ELF-1 (cell line): ENCODE measurements around the gene PLCL2.
A peak's percentile ranks its signal among the peaks of the same experiment; 100 is the strongest.
"Not testable (repeated sequence)": the region's sequence is repeated elsewhere in the genome, so short reads cannot be mapped to it uniquely, and the experiment has no call there.

Experiments used
- DNase-seq: peaks from one replicate; pipeline ENCODE4 v3.0.0-alpha.2; 2016; ENCODE audit warnings: low read depth, low spot score

Gene PLCL2

DNA sequence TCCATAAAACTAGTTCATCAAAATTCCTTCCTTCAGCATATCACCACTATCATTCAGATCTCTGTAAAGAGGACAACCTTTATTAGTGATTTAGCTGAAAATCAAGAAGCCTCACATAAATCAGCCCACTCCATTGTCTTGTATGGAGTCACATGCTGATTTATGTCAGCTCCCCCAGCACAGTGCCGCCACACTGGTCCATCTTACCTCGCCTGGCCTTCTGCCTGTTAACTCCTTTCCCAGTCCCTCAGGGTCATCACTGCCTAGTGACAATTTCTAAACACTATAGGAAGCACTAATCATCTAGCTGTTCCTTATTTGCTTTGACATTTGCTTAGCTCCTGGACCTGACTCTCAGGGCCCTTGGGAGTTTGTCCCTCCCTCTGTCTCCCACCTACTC lies 75.4 kb downstream of the PLCL2 start:
- no peak for DNase-seq

- DNase-seq = peak; percentile 6
Observed at GRCh38 chr3:16961621-16962205, 77.0 kb downstream of the PLCL2 start.

GRCh38 chr3:16975083-16975482 lies 90.3 kb downstream of the PLCL2 start:
- no peak for DNase-seq

- DNase-seq = no peak
Observed at GRCh38 chr3:16978234-16978920, 93.6 kb downstream of the PLCL2 start.

- no peak for DNase-seq
Observed at GRCh38 chr3:16978921-16979271, 94.1 kb downstream of the PLCL2 start.

DNA sequence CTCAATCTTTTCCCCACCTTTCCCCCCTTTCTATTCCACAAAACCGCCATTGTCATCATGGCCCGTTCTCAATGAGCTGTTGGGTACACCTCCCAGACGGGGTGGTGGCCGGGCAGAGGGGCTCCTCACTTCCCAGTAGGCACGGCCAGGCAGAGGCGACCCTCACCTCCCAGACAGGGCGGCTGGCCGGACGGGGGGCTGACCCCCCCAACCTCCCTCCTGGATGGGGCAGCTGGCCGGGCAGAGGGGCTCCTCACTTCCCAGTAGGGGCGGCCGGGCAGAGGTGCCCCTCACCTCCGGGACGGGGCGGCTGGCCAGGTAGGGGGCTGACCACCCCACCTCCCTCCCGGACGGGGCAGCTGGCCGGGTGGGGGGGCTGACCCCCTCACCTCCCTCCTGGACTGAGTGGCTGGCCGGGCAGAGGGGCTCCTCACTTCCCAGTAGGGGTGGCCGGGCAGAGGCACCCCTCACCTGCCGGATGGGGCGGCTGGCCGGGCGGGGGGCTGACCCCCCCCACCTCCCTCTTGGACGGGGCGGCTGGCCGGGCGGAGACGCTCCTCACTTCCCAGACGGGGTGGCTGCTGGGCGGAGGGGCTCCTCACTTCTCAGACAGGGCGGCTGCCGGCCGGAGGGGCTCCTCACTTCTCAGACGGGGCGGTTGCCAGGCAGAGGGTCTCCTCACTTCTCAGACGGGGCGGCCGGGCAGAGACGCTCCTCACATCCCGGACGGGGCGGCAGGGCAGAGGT lies 95.2 kb downstream of the PLCL2 start:
- DNase-seq = not testable (repeated sequence)

DNA sequence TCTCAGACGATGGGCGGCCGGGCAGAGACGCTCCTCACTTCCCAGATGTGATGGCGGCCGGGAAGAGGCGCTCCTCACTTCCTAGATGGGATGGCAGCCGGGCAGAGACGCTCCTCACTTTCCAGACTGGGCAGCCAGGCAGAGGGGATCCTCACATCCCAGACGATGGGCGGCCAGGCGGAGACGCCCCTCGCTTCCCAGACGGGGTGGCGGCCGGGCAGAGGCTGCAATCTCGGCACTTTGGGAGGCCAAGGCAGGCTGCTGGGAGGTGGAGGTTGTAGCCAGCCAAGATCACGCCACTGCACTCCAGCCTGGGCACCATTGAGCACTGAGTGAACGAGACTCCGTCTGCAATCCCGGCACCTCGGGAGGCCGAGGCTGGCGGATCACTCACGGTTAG lies 95.8 kb downstream of the PLCL2 start:
- not testable (repeated sequence) for DNase-seq

DNA sequence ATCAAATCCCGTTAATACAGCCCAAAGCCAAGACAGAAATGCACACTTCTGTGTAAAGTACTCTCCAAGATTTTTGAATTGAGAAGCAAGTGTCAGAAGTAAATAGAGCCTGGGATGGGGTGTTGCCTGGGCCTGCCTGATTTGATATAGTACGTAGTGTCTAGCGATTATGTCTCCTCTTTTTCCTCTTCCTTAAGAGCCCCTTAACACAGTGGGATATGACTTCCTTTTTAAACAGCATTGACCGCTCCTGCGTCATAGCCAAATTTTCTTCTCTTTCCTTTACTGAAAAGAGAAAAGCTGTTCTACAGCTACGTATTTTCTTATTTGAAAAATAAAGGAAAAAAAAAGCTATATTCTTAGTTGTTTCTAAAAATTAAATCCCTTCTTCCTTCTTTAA lies 97.7 kb downstream of the PLCL2 start:
- DNase-seq = no peak

DNA sequence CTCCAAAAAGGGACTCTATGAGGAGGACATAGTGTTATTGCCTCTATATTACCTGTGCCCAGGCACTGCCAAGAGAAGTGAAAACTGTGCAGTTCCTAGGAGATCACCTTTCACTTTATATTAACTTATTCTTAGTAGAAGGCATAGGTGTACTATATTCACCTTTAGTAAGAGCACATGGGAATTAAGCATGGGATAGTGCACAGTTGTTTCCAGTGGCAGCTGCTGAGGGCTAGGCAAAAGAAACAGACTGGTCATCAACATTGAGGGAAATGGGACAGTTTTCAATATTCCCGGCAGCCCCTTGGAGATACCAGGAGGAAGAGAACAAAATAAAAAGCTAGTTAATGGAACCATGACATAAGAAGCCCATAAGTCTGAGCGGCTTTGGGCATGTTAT lies 100.9 kb downstream of the PLCL2 start:
- DNase-seq = no peak

- no peak for DNase-seq
Observed at GRCh38 chr3:16987141-16987540, 102.4 kb downstream of the PLCL2 start.

DNA sequence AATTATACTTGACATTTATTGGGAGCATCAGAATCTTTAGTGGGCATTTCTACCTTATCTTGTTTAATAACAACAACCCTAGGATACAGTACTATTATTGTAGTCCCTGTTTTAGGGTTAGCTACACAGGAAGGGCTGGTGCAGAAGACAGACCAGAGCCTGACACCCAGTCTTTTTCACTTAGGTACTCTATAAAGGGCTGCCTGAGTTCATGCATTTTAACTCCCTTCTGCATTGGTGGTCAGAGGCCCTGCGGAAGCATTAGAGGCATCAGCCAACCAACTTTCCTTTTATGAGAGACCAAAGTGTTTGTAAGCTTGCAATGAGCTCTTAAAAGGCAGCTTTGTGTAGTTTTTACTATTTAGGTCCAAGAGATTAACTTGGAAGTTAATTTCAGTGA lies 105.4 kb downstream of the PLCL2 start:
- DNase-seq = no peak

GRCh38 chr3:16992198-16992597 lies 107.4 kb downstream of the PLCL2 start:
- no peak for DNase-seq

GRCh38 chr3:16993227-16993626 lies 108.5 kb downstream of the PLCL2 start:
- no peak for DNase-seq

DNA sequence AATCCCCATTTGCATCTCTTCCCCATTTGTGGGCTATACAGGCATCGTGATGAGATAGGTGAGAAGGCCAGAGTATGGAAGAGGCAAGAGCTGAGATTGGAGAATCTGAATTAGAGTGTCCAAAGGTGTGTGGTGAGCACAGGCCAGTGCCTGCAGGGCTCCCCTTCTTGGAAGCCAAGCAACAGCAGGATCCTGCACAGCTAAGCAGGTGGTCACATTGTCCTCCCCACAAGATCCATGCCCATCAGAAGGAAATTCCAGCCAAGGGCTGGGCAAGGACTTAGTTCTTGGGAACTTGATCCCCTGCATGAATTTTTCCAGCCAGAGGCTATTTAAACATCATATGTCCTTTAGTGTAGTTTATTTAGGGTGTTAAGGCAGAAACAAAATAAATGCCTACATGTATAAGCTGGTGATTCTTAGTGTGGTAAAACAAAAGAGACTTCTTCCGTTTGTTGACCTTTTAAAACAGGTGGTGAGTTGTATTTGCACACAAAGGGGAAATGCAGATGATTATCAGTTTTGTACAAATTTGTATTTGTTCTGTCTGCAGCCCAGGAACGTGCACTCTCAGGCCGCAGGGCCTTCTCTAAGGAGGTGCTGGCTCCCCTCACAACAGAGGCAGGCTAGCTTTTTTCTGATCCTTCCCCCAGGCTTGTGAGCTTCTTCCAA lies 110.2 kb downstream of the PLCL2 start:
- DNase-seq = no peak

GRCh38 chr3:16995601-16996000 lies 110.8 kb downstream of the PLCL2 start:
- DNase-seq = no peak

DNA sequence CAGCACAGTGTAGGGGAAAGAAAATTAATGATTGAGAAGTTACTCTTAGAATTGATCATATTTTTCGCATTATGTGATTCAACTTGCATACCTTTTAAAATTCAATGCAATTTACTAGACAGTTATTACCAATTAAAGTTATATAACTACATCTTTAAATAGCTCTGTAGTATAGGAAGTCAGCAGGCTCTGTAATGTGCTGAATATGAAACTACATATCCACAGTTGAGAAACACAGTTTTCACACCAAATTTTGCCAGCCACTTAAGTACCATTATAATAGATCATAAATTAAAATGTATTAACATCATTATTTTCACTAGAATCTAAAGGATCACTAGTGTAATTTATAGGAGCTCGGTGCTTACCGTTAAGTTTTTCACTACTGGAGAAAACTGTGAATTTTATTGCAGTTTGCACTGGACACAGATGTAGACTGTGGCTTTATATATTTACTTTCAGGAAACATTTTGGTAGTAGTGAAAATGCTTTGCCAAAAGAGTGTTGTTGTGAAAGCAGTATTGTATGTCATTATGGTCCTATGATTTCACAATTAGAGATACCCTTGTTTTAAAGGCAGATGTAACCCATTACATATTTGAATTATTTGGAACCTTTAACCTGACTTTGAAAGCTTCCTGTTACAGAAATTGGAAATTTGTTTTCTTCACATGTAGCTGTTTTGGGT lies 113.6 kb downstream of the PLCL2 start:
- DNase-seq = no peak

GRCh38 chr3:16999161-16999560 lies 114.4 kb downstream of the PLCL2 start:
- no peak for DNase-seq

DNA sequence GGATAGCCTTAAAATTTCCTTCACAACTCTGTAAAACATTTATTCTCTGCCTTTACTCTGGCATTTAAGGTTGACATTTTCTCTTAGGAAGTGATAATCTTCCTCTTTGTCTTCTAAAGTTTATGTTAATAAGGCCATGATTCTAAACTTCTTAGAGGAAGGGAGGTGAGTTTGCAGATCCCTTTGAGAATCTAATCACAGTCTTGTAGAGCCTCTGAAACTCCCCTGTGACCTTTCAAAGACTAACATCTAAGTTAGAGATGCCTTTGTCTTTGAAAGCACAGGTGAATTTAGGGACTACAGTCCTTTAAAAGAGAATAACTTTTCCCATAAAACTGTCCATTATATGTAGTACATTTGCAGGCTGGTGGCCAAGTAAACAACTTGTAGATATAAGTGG lies 115.1 kb downstream of the PLCL2 start:
- DNase-seq = no peak

GRCh38 chr3:17003457-17003856 lies 118.7 kb downstream of the PLCL2 start:
- DNase-seq = no peak

- DNase-seq = no peak
Observed at GRCh38 chr3:17006132-17006852, 121.5 kb downstream of the PLCL2 start.

GRCh38 chr3:17007284-17007683 lies 122.5 kb downstream of the PLCL2 start:
- no peak for DNase-seq
